HG03135 (cell line): Measurements from ENCODE around the gene SIAH1.
"Not testable (repeated sequence)": the region's sequence is repeated elsewhere in the genome, so short reads cannot be mapped to it uniquely, and the experiment has no call there.

Experiments
- ATAC-seq: cut with Tn5 transposase; IDR thresholded peaks from one replicate; pipeline ENCODE4 v1.9.1; 2021; ENCODE audit warnings: mild to moderate bottlenecking, moderate library complexity; ENCODE audit not compliant: unreplicated experiment

Gene SIAH1

GRCh38 chr16:48393485-48394354 lies 8.5 kb upstream of the SIAH1 start:
- no peak for ATAC-seq

DNA sequence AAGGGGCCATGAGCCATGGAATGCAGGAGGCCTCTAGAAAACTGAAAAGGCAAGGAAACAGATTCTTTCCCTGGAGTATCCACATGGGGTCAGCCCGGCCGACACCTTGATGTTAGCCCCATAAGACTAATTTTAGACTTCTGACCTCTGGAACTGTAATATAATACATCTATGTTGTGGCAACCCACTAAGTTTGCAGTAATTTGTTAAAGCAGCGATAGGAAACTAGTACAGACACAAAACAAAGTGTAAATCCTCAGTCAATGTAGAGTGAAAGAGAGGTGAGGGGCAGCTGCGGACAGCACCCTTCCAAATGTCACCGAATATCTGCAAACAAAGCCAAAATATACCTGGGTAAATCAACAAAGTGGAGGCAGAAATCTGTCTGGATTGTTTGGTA lies 7.2 kb upstream of the SIAH1 start:
- ATAC-seq: no peak

- ATAC-seq: no peak
Observed at GRCh38 chr16:48386559-48387312, 1.5 kb upstream of the SIAH1 start.

DNA sequence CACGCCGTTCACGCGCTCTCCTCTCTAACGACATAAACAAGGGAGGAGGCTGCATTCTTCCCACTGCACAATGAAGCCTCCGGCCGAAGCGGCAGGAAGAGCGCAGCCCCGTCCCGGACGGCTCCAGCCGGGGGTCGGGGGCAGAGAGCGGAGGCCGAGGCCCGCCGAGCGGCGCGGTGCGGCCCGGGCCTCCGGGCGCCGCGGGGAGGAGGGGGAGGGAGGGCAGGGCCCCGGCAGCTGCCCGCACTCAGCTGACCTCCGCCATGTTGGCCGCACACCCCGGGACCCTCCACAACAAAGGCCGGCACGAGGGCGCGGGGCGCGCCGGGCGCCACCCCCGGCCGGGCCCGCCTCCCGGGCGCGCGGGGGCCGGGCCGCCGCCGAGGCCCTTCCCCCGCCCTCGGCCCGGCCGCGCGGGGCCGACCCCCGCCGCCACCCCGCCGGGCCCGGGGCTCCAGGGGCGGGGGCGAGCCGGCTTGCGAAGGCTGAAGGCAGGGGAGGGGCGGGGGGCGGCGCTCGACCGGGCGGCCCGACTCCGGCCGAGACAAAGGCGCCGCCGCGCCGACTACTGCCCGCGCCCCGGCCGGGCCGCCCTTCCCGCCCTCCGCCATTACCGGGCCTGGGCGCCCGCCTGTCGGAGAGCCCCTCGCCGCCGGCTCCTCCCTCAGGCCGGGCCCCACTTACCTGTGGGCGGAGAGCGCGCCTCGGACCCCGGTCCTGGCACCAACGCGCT lies 527 bp downstream of the SIAH1 start:
- ATAC-seq: peak; percentile 55

DNA sequence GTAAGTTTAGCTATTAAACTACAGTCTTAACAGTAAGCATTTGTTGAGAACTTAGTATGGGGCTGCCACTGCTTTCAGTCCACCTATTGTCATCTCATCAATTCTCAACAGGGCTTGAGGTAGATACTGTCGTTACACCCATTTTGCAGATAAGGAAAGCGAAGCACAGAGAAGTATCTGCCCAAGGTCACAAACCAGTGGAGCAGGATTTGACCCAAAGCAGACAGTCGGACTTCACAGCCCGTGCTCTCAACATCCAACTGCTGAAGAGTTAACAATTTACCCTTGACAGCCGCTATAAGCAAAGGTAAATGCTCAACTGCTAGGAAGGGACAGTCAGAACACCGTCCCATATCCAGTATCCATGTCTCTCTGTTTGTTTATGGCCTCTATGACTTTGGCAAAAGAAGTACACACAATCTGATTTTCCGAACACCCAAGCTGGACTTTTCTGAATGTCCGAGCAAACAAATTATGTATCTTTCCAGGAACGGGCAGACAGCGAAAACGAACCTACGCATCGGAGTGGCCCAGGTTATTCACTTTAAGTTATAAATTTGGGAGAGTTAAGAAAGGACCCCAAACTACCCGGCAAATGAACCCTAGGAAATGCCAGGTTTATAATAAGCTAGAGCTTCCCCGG lies 1.2 kb downstream of the SIAH1 start:
- no peak for ATAC-seq

- ATAC-seq: no peak
Observed at GRCh38 chr16:48383009-48383876, 2.0 kb downstream of the SIAH1 start.

DNA sequence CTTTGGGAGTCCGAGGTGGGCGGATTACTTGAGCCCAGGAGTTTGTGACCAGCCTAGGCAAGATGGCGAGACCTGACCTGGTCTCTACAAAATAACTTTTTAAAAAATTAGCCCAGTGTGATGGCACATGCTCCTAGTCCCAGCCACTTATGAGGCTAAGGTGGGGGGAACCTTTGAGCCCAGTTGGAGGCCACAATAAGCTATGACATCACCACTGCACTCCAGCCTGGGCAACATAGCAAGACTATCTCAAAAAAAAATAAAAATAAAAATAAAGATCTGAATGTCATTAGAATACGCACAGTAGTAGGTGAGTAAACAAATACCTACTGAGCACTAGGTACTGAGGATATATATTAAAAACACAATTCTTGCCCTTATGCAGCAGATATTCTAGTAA lies 3.1 kb downstream of the SIAH1 start:
- no peak for ATAC-seq

- no peak for ATAC-seq
Observed at GRCh38 chr16:48381201-48381600, 4.0 kb downstream of the SIAH1 start.

DNA sequence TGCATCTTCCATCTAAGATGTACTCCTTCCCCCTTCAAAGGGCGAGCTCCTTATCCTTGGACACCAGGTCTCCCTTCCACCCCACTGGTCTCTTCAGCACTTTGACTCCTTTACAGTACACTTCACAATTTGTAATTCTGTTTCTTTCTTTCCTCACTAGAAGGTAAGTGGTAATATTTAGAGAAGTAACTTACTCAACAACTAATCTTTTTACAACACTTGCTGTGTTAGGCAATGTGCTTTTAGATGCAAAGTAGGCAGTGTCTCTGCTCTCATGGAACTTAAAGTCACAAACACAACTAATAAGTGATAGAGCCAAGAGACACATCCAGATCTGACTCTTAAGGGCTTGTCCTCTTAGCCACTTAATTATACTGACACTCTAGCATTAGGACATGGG lies 6.4 kb downstream of the SIAH1 start:
- no peak for ATAC-seq

GRCh38 chr16:48378276-48378675 lies 6.9 kb downstream of the SIAH1 start:
- ATAC-seq: no peak

GRCh38 chr16:48377301-48377700 lies 7.9 kb downstream of the SIAH1 start:
- not testable (repeated sequence) for ATAC-seq

DNA sequence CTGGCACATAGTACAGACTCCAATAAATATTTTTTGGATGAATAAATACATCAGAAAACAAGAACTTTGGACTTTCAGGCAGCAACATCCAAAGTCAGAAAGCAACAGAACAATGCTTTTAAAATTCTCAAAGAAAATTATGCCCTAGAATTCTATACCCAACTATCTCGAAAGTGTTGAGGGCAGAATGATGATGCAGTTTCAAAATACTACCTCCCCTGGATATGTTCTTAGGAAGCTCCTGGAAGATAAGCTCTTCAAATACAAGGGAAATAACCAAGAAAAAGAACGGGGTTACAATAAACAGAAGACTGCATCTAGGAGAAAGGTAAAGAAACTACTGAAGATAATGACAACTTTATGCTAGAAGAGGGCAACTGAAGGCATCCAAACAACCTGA lies 11.0 kb downstream of the SIAH1 start:
- no peak for ATAC-seq

DNA sequence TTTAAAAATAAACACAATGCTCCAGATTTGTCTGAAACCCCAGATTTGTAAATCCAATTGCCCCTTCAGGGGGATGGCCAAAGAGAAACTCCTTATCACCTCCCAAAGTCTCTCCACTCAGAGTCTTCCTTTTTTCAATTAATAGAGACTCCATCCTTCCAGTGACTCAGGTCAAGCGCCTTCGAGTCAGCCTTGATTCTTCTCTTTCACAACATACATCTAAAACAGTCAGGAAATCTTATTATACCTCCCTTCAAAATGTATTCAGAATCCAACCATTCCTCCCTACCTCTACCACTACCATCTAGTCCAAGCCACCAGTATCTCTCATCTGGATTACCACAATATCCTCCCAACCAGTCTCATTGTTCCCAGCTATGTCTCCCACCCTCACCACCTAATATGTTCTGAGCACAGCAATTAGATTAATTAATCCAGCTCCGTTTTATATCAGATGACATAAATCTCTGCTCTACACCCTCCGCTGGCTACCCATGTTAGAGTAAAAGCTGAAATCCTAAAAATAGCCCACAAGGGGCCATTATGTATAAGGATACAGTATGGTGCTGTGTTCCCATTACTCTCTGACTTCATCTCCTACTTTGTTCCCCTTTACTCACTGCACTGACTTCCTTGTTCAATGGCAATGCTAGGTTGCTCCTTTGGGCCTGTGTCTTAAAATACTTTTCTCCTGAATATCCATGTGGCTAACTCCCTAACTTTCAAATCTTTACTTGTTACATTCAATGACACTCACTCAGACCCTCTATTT lies 11.8 kb downstream of the SIAH1 start:
- no peak for ATAC-seq

- ATAC-seq: no peak
Observed at GRCh38 chr16:48372744-48373143, 12.5 kb downstream of the SIAH1 start.

- ATAC-seq: no peak
Observed at GRCh38 chr16:48371393-48371780, 13.8 kb downstream of the SIAH1 start.

GRCh38 chr16:48370668-48371392 lies 14.4 kb downstream of the SIAH1 start:
- ATAC-seq: not testable (repeated sequence)

DNA sequence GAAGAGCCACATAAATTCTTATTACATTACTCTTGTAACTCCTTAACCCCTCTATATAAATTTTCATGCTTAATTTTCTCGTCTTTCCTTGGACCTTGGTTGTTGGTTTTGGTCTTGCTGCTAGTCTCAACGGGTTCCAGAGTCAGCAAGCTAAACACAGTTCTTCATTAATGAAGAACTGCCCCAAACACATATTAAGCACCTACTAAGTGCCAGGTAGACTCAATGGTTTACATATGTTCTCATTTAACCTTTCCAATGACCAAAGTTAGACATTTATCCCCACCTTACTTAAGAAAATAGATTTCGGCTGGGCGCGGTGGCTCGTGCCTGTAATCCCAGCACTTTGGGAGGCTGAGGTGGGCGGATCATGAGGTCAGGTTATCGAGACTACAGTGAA lies 15.0 kb downstream of the SIAH1 start:
- no peak for ATAC-seq

DNA sequence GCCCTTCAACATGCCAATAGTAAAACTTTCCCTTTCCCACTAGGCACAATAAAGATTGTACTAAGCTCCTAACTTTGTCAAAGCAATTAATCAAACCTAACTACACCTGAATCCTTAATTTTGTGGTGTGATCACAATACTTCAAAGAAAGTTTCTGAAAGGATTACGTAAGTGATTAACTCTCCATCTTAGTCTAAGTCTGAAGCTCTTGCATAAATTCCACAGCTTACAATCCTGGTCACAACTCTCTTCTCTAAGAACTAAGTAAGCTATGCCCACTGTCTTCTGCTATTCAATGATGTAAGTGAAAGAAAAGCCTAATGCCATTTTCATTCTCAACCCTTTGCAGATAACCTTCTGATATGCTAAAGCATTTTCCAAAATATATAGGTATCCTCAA lies 15.4 kb downstream of the SIAH1 start:
- ATAC-seq: no peak
